PC-9 (cell line): Measurements from ENCODE around the gene NT5DC3. TPM values are rescaled to one million over a fixed set of nuclear protein-coding genes. Genes with fewer than 3 reads are reported as not detected.

Source experiments
- BruUV-seq: library from RNA; stranded (reverse); fragments of 400-500 nt; replicated peaks from 2 replicates; lab custom pipeline; 2021; lab: Mats Ljungman, UMichigan
- CTCF ChIA-PET: fragments of 300-600 bp; sonication (Branson Sonifier 250); formaldehyde crosslinking; loops from one replicate; lab custom pipeline; 2022; ENCODE audit warnings: antibody characterized with exemption; lab: Charles Lee
- POLR2A ChIA-PET: fragments of 300-600 bp; sonication (Branson Sonifier 250); formaldehyde crosslinking; loops from one replicate; lab custom pipeline; 2022; ENCODE audit warnings: antibody characterized with exemption; ENCODE audit not compliant: unreplicated experiment; lab: Charles Lee
- DNase-seq, 2 experiments: peaks; one replicate each; pipeline versions ENCODE4 v3.0.0 to v3.0.0-alpha.2; 2015 to 2022; ENCODE audit warnings: mixed read lengths in 1 of 2
- H2AFZ ChIP-seq: fragments of 200-600 bp; sonication (generic); 2 replicates; pipeline ENCODE4 v1.8.1; 2017; ENCODE audit warnings: antibody characterized with exemption
- H3F3A ChIP-seq: fragments of 200-600 bp; sonication (generic); 2 replicates; pipeline ENCODE4 v1.8.1; 2017; ENCODE audit warnings: antibody characterized with exemption, mild to moderate bottlenecking, low read depth; ENCODE audit not compliant: insufficient read depth
- H3K27ac ChIP-seq: fragments of 200-600 bp; sonication (generic); 2 replicates; pipeline ENCODE4 v1.6.1; 2016; ENCODE audit warnings: mixed run types
- H3K27me3 ChIP-seq: fragments of 200-600 bp; sonication (generic); 2 replicates; pipeline ENCODE4 v1.6.1; 2016; ENCODE audit warnings: low read depth, mixed run types; ENCODE audit not compliant: insufficient read depth
- H3K36me3 ChIP-seq: fragments of 200-600 bp; sonication (generic); 2 replicates; pipeline ENCODE4 v1.6.1; 2016; ENCODE audit warnings: low read depth, mixed run types
- H3K4me1 ChIP-seq: fragments of 200-600 bp; sonication (generic); replicated peaks from 2 replicates; pipeline ENCODE4 v1.6.1; 2016; ENCODE audit warnings: mixed run types; ENCODE audit not compliant: insufficient read depth
- H3K4me2 ChIP-seq: fragments of 200-600 bp; sonication (generic); 2 replicates; pipeline ENCODE4 v1.6.1; 2017; ENCODE audit warnings: mixed run types
- H3K4me3 ChIP-seq: fragments of 200-600 bp; sonication (generic); 2 replicates; pipeline ENCODE4 v1.6.1; 2016; ENCODE audit warnings: mixed run types
- H3K79me2 ChIP-seq: fragments of 200-600 bp; sonication (generic); 2 replicates; pipeline ENCODE4 v1.6.1; 2017; ENCODE audit warnings: low read depth, mixed run types
- H3K9me2 ChIP-seq: fragments of 200-600 bp; sonication (generic); 2 replicates; pipeline ENCODE4 v1.8.1; 2017; ENCODE audit warnings: mild to moderate bottlenecking; ENCODE audit not compliant: insufficient read depth
- H3K9me3 ChIP-seq: fragments of 200-600 bp; sonication (generic); 2 replicates; pipeline ENCODE4 v1.8.1; 2016; ENCODE audit warnings: low read depth; ENCODE audit not compliant: insufficient read depth
- H4K20me1 ChIP-seq: fragments of 200-600 bp; sonication (generic); 2 replicates; pipeline ENCODE4 v1.8.1; 2017; ENCODE audit not compliant: insufficient read depth
- EZH2 ChIP-seq: fragments of 200-600 bp; sonication (generic); IDR thresholded peaks from 2 replicates; pipeline ENCODE4 v1.8.0; 2017; ENCODE audit warnings: antibody characterized with exemption, low read depth
- intact Hi-C: fragments of 100-400 bp; cut with micrococcal nuclease; formaldehyde crosslinking; loops from one replicate; pipeline ENCODE4 v1.10.0; 2022; ENCODE audit not compliant: unreplicated experiment
- total RNA-seq: library from RNA; stranded (reverse); gene quantifications from 2 replicates; pipeline ENCODE4 v1.2.3, GENCODE V29; 2021
- TF ChIP-seq, protein P1 (sequence below): fragments of 200-600 bp; sonication (generic); conservative IDR thresholded peaks from 2 replicates; pipeline ENCODE4 v1.6.1; 2017; ENCODE audit warnings: mixed run types, antibody characterized with exemption, mild to moderate bottlenecking, moderate library complexity

NT5DC3 gene
- total RNA-seq, 1 experiment from 2014 or later: 13.2 TPM

DNA sequence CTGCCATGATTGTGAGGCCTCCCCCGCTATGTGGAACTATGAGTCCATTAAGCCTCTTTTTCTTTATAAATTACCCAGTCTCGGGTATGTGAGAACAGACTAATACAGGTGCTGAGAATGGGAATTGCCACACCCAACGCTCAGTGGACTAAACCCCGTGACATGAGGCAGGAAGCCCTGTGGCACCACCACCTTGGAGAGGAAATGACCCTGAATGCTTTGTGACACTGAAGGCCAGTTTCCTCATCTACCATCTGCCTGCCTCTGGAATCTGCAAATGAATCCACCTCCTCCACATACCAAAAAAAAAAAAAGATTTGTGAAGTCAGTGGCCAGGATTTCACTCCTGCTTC, 41.6 kb downstream of the NT5DC3 start:
- Histone ChIP-seq H3K27ac (peak overlapping the region; percentile 87), H3K9me3 (no peaks in the 10 kb centered on the region), H3K4me2 (peak overlapping the region; percentile 71), H3K9me2 (no peaks in the 10 kb centered on the region), H3K79me2 (peaks cover 33% of the 10 kb centered on the region), H2AFZ (no peak overlapping the region), H3F3A (peaks cover 55% of the 10 kb centered on the region), H4K20me1 (no peaks in the 10 kb centered on the region), H3K4me3 (no peak overlapping the region; the same call in 1 of the 2 replicates), H3K36me3 (no peaks in the 10 kb centered on the region), H3K4me1 (peaks cover 66% of the 10 kb centered on the region), H3K27me3 (no peaks in the 10 kb centered on the region)
- ChIA-PET CTCF (no interaction called here), POLR2A (no interaction called here)
- DNase-seq: no peak
- intact Hi-C loops: no loop called here
- no TSS peak for BruUV-seq
- TF ChIP-seq, protein P1, sequence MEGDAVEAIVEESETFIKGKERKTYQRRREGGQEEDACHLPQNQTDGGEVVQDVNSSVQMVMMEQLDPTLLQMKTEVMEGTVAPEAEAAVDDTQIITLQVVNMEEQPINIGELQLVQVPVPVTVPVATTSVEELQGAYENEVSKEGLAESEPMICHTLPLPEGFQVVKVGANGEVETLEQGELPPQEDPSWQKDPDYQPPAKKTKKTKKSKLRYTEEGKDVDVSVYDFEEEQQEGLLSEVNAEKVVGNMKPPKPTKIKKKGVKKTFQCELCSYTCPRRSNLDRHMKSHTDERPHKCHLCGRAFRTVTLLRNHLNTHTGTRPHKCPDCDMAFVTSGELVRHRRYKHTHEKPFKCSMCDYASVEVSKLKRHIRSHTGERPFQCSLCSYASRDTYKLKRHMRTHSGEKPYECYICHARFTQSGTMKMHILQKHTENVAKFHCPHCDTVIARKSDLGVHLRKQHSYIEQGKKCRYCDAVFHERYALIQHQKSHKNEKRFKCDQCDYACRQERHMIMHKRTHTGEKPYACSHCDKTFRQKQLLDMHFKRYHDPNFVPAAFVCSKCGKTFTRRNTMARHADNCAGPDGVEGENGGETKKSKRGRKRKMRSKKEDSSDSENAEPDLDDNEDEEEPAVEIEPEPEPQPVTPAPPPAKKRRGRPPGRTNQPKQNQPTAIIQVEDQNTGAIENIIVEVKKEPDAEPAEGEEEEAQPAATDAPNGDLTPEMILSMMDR: no peak
- TF ChIP-seq EZH2: no peak

DNA sequence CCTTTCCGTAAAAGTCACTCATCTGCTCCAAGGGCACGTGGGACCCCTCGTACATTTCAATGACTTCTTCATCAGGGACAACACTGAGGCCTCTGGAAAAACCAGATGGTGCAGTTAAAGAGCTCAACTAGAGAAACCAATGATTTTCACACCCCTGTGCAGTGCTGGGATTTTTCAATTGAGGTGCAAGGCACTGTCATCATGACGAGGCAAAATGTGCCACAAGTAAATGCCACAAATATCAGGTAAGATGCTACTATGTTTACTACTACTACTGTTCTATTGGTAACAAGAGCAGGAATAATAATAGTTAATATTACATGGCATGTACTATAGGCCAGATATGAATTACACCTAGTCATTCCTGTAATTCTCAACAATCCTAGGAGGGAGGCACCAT, 42.4 kb downstream of the NT5DC3 start:
- no TSS peak for BruUV-seq
- H4K20me1 ChIP-seq: no peaks in the 10 kb centered on the region
- ChIA-PET CTCF (no interaction called here), POLR2A (no interaction called here)
- no peaks in the 10 kb centered on the region for H3K36me3 ChIP-seq
- H3K4me2 ChIP-seq: peak overlapping the region; percentile 71
- no peaks in the 10 kb centered on the region for H3K9me2 ChIP-seq
- no peaks in the 10 kb centered on the region for H3K9me3 ChIP-seq
- TF ChIP-seq EZH2: no peak
- TF ChIP-seq, protein P1: no peak
- DNase-seq: no peak
- H3F3A ChIP-seq: peaks cover 51% of the 10 kb centered on the region
- peak overlapping the region; percentile 87 for H3K27ac ChIP-seq
- H3K4me1 ChIP-seq: peaks cover 60% of the 10 kb centered on the region
- H3K79me2 ChIP-seq: peaks cover 24% of the 10 kb centered on the region; the same call in 1 of the 2 replicates
- no peak overlapping the region for H2AFZ ChIP-seq
- H3K27me3 ChIP-seq: no peaks in the 10 kb centered on the region
- intact Hi-C loops: no loop called here
- no peak overlapping the region for H3K4me3 ChIP-seq

DNA sequence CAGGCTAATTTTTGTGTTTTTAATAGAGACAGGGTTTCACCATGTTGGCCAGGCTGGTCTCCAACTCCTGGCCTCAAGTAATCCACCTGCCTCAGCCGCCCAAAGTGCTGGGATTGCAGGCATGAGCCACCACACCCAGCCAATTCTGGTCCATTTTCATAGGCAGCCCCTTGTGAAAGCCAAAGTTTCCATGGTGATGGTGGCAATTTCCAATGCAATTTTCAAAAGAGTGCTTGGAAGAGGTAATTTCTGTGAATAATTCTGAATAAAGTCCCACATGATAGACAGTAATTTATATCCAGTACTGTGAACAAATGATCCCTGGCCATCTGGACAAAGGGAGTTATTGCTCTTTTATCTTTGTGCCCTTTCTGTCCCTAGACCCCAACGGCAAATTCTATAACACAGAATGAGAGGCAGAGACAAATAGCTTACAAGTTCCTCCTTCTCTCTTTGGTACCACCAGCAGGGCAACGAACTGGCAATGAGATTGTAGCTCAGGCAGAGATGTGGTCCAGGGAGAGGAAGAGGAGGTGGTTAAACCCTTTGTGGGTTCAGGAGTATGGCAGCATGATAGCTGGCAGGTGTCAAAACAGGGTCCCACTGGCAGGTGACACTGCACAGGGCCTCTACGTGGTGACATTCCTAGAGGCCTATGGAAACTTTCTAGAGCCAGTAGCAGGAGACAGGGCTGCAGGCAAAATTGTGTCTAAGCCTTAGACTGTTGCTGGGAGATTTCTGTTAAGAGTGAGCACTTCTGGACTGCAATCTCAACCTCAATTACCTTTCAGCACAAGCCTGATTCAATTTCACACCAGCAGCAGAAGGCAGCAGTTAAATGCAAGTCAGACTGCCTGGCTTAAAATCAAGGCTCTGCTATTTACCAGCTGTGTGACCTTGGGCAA, 46.5 kb downstream of the NT5DC3 start:
- H2AFZ ChIP-seq: no peak overlapping the region
- no peak overlapping the region for H3K27ac ChIP-seq
- H4K20me1 ChIP-seq: no peaks in the 10 kb centered on the region
- no peak overlapping the region for H3K4me2 ChIP-seq
- ChIA-PET CTCF (no interaction called here), POLR2A (no interaction called here)
- 0 out of 2 replicates have a peak, but pooled peaks cover 15% of the 10 kb centered on the region for H3K79me2 ChIP-seq
- DNase-seq: no peak
- peaks cover 8% of the 10 kb centered on the region; the same call in 1 of the 2 replicates for H3K36me3 ChIP-seq
- H3F3A ChIP-seq: peaks cover 30% of the 10 kb centered on the region; the same call in 1 of the 2 replicates
- H3K4me1 ChIP-seq: peaks cover 38% of the 10 kb centered on the region
- BruUV-seq: no TSS peak
- no peaks in the 10 kb centered on the region for H3K9me3 ChIP-seq
- no peaks in the 10 kb centered on the region for H3K27me3 ChIP-seq
- H3K4me3 ChIP-seq: no peak overlapping the region
- H3K9me2 ChIP-seq: no peaks in the 10 kb centered on the region
- intact Hi-C loops: no loop called here
- no peak for TF ChIP-seq EZH2
- TF ChIP-seq, protein P1: no peak
